ENCODE data around the gene TNFRSF17. TPM values are rescaled to one million over a fixed set of nuclear protein-coding genes. Genes with fewer than 3 reads are reported as not detected.

The TNFRSF17 gene
- total and polyA plus RNA-seq, 2 donors (not counting 3 experiments of a cell fraction or from before 2014, with no cell fraction given): not detected

- H2AFZ ChIP-seq (ENCODE audit: low read depth, low read length): no peak overlapping the region
- POLR2A ChIA-PET: no interaction called here
- H3K4me1 ChIP-seq (ENCODE audit: control insufficient read depth, extremely low read depth, insufficient read depth, low read length): no peaks in the 10 kb centered on the region
- H3K27ac ChIP-seq (ENCODE audit: insufficient read depth, low read depth, low read length): no peak overlapping the region
- intact Hi-C loops (cut with micrococcal nuclease): no loop called here
- no peak for FAIRE-seq
- H3K4me3 ChIP-seq (replicated peaks in 1 of 3; ENCODE audit: insufficient read depth in 1 of 3, low read depth in 1 of 3, low read length in 3 of 3): no peak overlapping the region
- no peaks in the 10 kb centered on the region for H4K20me1 ChIP-seq (replicated peaks; ENCODE audit: control insufficient read depth, extremely low read depth, insufficient read depth, low read length)
- no peak for DNase-seq (ENCODE audit: low read depth, low spot score)
- H3K9ac ChIP-seq (replicated peaks; ENCODE audit: extremely low read depth, insufficient read depth, low read length): no peak overlapping the region
- H3K4me2 ChIP-seq (ENCODE audit: insufficient read depth, low read length): no peak overlapping the region
- no peaks in the 10 kb centered on the region for H3K9me3 ChIP-seq (replicated peaks; ENCODE audit: control insufficient read depth, insufficient read depth, low read length)
- H3K36me3 ChIP-seq (ENCODE audit: control insufficient read depth in 2 of 2, extremely low read depth in 1 of 2, insufficient read depth in 2 of 2, low read length in 2 of 2): no peaks in the 10 kb centered on the region
- no peaks in the 10 kb centered on the region for H3K9me1 ChIP-seq (replicated peaks; ENCODE audit: control insufficient read depth, extremely low read depth, insufficient read depth, low read length)
- no peaks in the 10 kb centered on the region for H3K79me2 ChIP-seq (ENCODE audit: control insufficient read depth, insufficient read depth, low read length)
- BruUV-seq (replicated peaks): no TSS peak
- dilution Hi-C loops (cut with MboI; ENCODE audit: extremely low pct_ligation_motif_present, low sequenced_read_pairs): no loop called here
- H3K27me3 ChIP-seq (ENCODE audit: control insufficient read depth in 2 of 2, insufficient read depth in 2 of 2, low read length in 2 of 2): no peaks in the 10 kb centered on the region
- CTCF ChIA-PET: interaction anchor here (0.9 to 2.1 kb wide), 3 partner anchors 11 to 57 kb away, joined by 3 to 6 read pairs (median 4); no protein-coding TSS in a partner anchor
- TF ChIP-seq POLR2A (IDR thresholded peaks at IDR 0.05; ENCODE audit: low read depth, low read length) (no peak), FOS (IDR thresholded peaks at IDR 0.05; ENCODE audit: borderline replicate concordance, insufficient read depth, low read length) (no peak), JUN (IDR thresholded peaks at IDR 0.05; ENCODE audit: borderline replicate concordance, insufficient read depth, insufficient read length, low read depth) (no peak), POLR2AphosphoS5 (IDR thresholded peaks at IDR 0.05; ENCODE audit: insufficient read depth, low read depth, low read length) (no peak), MAX (IDR thresholded peaks at IDR 0.05; ENCODE audit: insufficient read depth, insufficient read length) (no peak), EZH2 (IDR thresholded peaks at IDR 0.05; ENCODE audit: borderline replicate concordance, low read depth, low read length, severe bottlenecking) (no peak), CTCF (IDR thresholded peaks at IDR 0.05; ENCODE audit: extremely low read depth in 1 of 2, insufficient read depth in 1 of 2, low read depth in 1 of 2, low read length in 2 of 2) (no peak), MYC (IDR thresholded peaks at IDR 0.05; ENCODE audit: low read depth, low read length) (no peak), GATA2 (IDR thresholded peaks at IDR 0.05; ENCODE audit: insufficient read depth, insufficient read length, low read depth, low read length) (no peak)
These were observed 45.6 kb downstream of the TNFRSF17 start for GRCh38 chr16:12010388-12011251.
